GM12878 (cell line): ENCODE results near the gene ARHGEF1. TPM values are rescaled to one million over a fixed set of nuclear protein-coding genes. Genes with fewer than 3 reads are reported as not detected.

Experiments
- CBX5 ChIP-seq: sonication (generic); IDR thresholded peaks from 2 replicates; pipeline ENCODE4 v1.6.1; 2016; ENCODE audit warnings: low read depth, moderate library complexity, mild to moderate bottlenecking, inconsistent platforms
- CHD1 ChIP-seq: IDR thresholded peaks from 2 replicates; pipeline ENCODE4 v1.6.1; 2012; ENCODE audit warnings: low read depth, low read length, improper control_type of control experiment
- CUX1 ChIP-seq: IDR thresholded peaks from 2 replicates; pipeline ENCODE4 v1.6.1; 2012; ENCODE audit warnings: improper control_type of control experiment, low read depth, low read length; ENCODE audit not compliant: insufficient replicate concordance
- DPF2 ChIP-seq: fragments of 450-650 bp; IDR thresholded peaks from 2 replicates; pipeline ENCODE4 v1.6.1; 2017; ENCODE audit warnings: mild to moderate bottlenecking
- NR2C2 ChIP-seq: IDR thresholded peaks from 2 replicates; pipeline ENCODE4 v1.6.1; 2011; ENCODE audit warnings: borderline replicate concordance, low read depth; ENCODE audit not compliant: control insufficient read depth, insufficient read length
- POLR2AphosphoS5 ChIP-seq: IDR thresholded peaks from 2 replicates; pipeline ENCODE4 v1.6.1; 2011; ENCODE audit warnings: mild to moderate bottlenecking, low read length, inconsistent platforms
- SKIL ChIP-seq: fragments of 450-650 bp; IDR thresholded peaks from 2 replicates; pipeline ENCODE4 v1.6.1; 2017; ENCODE audit warnings: mild to moderate bottlenecking, low read depth, inconsistent platforms; ENCODE audit not compliant: poor library complexity, severe bottlenecking
- TARDBP ChIP-seq: IDR thresholded peaks from 2 replicates; pipeline ENCODE4 v1.6.1; 2016; ENCODE audit warnings: borderline replicate concordance
- ZBED1 ChIP-seq: IDR thresholded peaks from 2 replicates; pipeline ENCODE4 v1.6.1; 2016; ENCODE audit warnings: borderline replicate concordance
- ZBTB33 ChIP-seq: fragments of 450-650 bp; IDR thresholded peaks from 2 replicates; pipeline ENCODE4 v1.6.1; 2017; ENCODE audit warnings: mild to moderate bottlenecking
- polyA plus RNA-seq, 11 experiments: library from polyadenylated mRNA; depleted of rRNA in 4 of 11; unstranded in 6 of 11; stranded (reverse) in 5 of 11; fragments of >200 nt; fragmentation: Nextera tagmentation in 4 of 11; fragmentation: Illumina TruSeq in 1 of 11; extraction: Ambion mirVana in 4 of 11; extraction: Trizol in 1 of 11; gene quantifications; 1 replicate in 1 of 11; 2 replicates in 10 of 11; pipeline versions ENCODE4 v1.2.1 to v1.2.3, GENCODE V29; 2011 to 2016; ENCODE audit warnings: inconsistent platforms in 2 of 11, missing spikeins in 2 of 11, low read depth in 1 of 11
- total RNA-seq, 4 experiments: library from RNA; depleted of rRNA in 3 of 4; stranded (reverse); fragments of >200 nt in 3 of 4; fragmentation: Illumina TruSeq in 1 of 4; extraction: Trizol in 1 of 4; gene quantifications; 2 replicates each; pipeline versions ENCODE4 v1.2.1 to v1.2.3, GENCODE V29; 2013 to 2021
- TF ChIP-seq, protein P1 (sequence below): fragments of 450-650 bp; IDR thresholded peaks from 2 replicates; pipeline ENCODE4 v1.6.1; 2017; ENCODE audit warnings: antibody characterized with exemption, mild to moderate bottlenecking, moderate library complexity
- TF ChIP-seq, protein P2 (sequence below): IDR thresholded peaks from 2 replicates; pipeline ENCODE4 v1.6.1; 2012; ENCODE audit warnings: low read depth, low read length, improper control_type of control experiment
- TF ChIP-seq, protein P3 (sequence below): IDR thresholded peaks from 2 replicates; pipeline ENCODE4 v1.6.1; 2011; ENCODE audit warnings: borderline replicate concordance, low read depth, mild to moderate bottlenecking, moderate library complexity, mixed read lengths, low read length; ENCODE audit not compliant: insufficient read depth; ENCODE audit errors: extremely low read length

ARHGEF1 gene
- total and polyA plus RNA-seq, 10 of the 15 experiments (the other 5 are each of a cell fraction or from before 2014, with no cell fraction given): 1.2 to 207 (median 53.9) TPM

DNA sequence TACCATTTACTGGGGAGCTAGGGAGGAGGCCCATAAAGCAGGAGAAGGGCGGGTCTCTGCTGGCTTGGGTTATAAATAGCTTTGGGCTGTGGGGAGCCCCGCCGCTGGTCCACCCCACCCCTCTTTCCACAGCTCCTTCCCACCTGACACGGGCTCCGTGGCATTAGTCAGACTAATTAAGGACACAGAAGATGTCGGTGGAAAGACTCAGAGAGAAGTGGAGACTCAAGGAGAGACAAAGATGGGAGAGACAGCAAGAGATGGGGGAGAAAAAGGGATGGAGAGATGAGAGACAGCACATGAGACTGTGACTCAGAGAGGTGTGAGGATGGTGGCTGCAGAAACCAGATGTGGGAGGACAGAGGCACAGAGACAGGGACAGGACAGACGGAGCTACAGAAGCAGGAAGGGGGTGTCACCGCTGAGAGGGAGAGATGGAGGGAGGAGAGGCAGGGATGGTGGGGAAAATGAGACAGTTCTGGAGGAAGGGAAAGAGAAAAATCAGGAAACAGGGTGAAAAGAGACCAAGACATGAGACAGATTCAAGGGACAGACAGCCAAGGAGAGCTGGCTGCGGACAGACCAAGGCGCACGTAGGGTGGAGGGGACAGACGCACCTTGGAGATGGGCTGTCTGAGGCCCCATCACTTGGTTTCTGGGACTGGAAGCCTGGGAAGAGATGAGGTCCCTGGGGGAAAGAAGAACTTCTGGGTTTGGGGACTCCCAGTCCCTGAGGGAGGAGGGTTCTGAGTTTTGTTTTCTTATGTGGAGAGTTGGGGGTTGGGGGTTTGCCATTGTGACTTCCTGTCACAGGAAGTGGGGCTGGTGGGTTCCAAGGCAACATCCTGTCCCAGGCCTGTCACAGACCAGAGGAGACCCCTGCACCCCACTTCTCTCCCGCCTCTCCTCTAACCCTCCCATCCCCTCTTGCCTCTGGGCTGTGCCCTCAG lies 4.1 kb downstream of the ARHGEF1 start (continued):
- TF ChIP-seq, protein P1, sequence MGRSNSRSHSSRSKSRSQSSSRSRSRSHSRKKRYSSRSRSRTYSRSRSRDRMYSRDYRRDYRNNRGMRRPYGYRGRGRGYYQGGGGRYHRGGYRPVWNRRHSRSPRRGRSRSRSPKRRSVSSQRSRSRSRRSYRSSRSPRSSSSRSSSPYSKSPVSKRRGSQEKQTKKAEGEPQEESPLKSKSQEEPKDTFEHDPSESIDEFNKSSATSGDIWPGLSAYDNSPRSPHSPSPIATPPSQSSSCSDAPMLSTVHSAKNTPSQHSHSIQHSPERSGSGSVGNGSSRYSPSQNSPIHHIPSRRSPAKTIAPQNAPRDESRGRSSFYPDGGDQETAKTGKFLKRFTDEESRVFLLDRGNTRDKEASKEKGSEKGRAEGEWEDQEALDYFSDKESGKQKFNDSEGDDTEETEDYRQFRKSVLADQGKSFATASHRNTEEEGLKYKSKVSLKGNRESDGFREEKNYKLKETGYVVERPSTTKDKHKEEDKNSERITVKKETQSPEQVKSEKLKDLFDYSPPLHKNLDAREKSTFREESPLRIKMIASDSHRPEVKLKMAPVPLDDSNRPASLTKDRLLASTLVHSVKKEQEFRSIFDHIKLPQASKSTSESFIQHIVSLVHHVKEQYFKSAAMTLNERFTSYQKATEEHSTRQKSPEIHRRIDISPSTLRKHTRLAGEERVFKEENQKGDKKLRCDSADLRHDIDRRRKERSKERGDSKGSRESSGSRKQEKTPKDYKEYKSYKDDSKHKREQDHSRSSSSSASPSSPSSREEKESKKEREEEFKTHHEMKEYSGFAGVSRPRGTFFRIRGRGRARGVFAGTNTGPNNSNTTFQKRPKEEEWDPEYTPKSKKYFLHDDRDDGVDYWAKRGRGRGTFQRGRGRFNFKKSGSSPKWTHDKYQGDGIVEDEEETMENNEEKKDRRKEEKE: no peak
- no peak for TF ChIP-seq ZBTB33
- TF ChIP-seq SKIL: peak; percentile 50
- TF ChIP-seq CBX5: no peak
- peak; percentile 83 for TF ChIP-seq POLR2AphosphoS5
- no peak for TF ChIP-seq TARDBP
- TF ChIP-seq, protein P2, sequence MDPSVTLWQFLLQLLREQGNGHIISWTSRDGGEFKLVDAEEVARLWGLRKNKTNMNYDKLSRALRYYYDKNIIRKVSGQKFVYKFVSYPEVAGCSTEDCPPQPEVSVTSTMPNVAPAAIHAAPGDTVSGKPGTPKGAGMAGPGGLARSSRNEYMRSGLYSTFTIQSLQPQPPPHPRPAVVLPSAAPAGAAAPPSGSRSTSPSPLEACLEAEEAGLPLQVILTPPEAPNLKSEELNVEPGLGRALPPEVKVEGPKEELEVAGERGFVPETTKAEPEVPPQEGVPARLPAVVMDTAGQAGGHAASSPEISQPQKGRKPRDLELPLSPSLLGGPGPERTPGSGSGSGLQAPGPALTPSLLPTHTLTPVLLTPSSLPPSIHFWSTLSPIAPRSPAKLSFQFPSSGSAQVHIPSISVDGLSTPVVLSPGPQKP: 0 out of 2 replicates have a peak, but pooled peaks have one; percentile 7
- no peak for TF ChIP-seq CHD1
- no peak for TF ChIP-seq DPF2
- no peak for TF ChIP-seq NR2C2
- no peak for TF ChIP-seq ZBED1
- TF ChIP-seq, protein P3, sequence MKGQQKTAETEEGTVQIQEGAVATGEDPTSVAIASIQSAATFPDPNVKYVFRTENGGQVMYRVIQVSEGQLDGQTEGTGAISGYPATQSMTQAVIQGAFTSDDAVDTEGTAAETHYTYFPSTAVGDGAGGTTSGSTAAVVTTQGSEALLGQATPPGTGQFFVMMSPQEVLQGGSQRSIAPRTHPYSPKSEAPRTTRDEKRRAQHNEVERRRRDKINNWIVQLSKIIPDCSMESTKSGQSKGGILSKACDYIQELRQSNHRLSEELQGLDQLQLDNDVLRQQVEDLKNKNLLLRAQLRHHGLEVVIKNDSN: no peak
- TF ChIP-seq CUX1: peak; percentile 88
